CD4-positive, alpha-beta T cell treated with Interleukin-10 for 1 hour (primary cell): ENCODE data around the gene PMEPA1.

Experiments used
- DNase-seq: peaks from one replicate; pipeline ENCODE4 v3.0.0-alpha.2; 2020

Gene PMEPA1

GRCh38 chr20:57691699-57692098, 18.1 kb downstream of the PMEPA1 start:
- no peak for DNase-seq

GRCh38 chr20:57690525-57690924, 19.3 kb downstream of the PMEPA1 start:
- DNase-seq = no peak

GRCh38 chr20:57689745-57690481, 19.9 kb downstream of the PMEPA1 start:
- DNase-seq = no peak

- DNase-seq = no peak
Measured at GRCh38 chr20:57688864-57689263, 21.0 kb downstream of the PMEPA1 start.

GRCh38 chr20:57688295-57688694, 21.5 kb downstream of the PMEPA1 start:
- DNase-seq = no peak

GRCh38 chr20:57686931-57687652, 22.7 kb downstream of the PMEPA1 start:
- no peak for DNase-seq

GRCh38 chr20:57685146-57685758, 24.6 kb downstream of the PMEPA1 start:
- no peak for DNase-seq

- no peak for DNase-seq
Measured at GRCh38 chr20:57684808-57685140, 25.0 kb downstream of the PMEPA1 start.

- no peak for DNase-seq
Measured at GRCh38 chr20:57683881-57684807, 25.7 kb downstream of the PMEPA1 start.

- no peak for DNase-seq
Measured at GRCh38 chr20:57683287-57683686, 26.5 kb downstream of the PMEPA1 start.

- no peak for DNase-seq
Measured at GRCh38 chr20:57682184-57683101, 27.4 kb downstream of the PMEPA1 start.

- peak; percentile 52 for DNase-seq
Measured at GRCh38 chr20:57680934-57681914, 28.6 kb downstream of the PMEPA1 start.

GRCh38 chr20:57680131-57680716, 29.6 kb downstream of the PMEPA1 start:
- no peak for DNase-seq

- no peak for DNase-seq
Measured at GRCh38 chr20:57679113-57679512, 30.7 kb downstream of the PMEPA1 start.

GRCh38 chr20:57678340-57678739, 31.5 kb downstream of the PMEPA1 start:
- no peak for DNase-seq

- DNase-seq = no peak
Measured at GRCh38 chr20:57677584-57677982, 32.2 kb downstream of the PMEPA1 start.

- DNase-seq = no peak
Measured at GRCh38 chr20:57676589-57677583, 32.9 kb downstream of the PMEPA1 start.

- no peak for DNase-seq
Measured at GRCh38 chr20:57675773-57676172, 34.0 kb downstream of the PMEPA1 start.
